Brain microvascular endothelial cell (primary cell): ENCODE results near the gene GSDME.
A peak's percentile ranks its signal among the peaks of the same experiment; 100 is the strongest.

Experiments
- DNase-seq: peaks from one replicate; pipeline ENCODE4 v3.0.0-alpha.2; 2020
- H3K27ac ChIP-seq: fragments of 250-450 bp; sonication (Bioruptor Pico); 2 replicates; pipeline ENCODE4 v1.5.1; 2020; ENCODE audit warnings: mild to moderate bottlenecking, moderate library complexity
- H3K27me3 ChIP-seq: fragments of 250-450 bp; sonication (Bioruptor Pico); replicated peaks from 2 replicates; pipeline ENCODE4 v1.5.1; 2020; ENCODE audit warnings: mild to moderate bottlenecking
- H3K36me3 ChIP-seq: fragments of 250-450 bp; sonication (Bioruptor Pico); replicated peaks from 2 replicates; pipeline ENCODE4 v1.5.1; 2020; ENCODE audit warnings: mild to moderate bottlenecking
- H3K4me3 ChIP-seq: 2 replicates; pipeline ENCODE4 v1.5.1; 2011; ENCODE audit warnings: low read depth, mild to moderate bottlenecking, control low read depth, low read length, moderate library complexity
- CTCF ChIP-seq: IDR thresholded peaks from 2 replicates; pipeline ENCODE4 v1.5.1; 2011; ENCODE audit warnings: low read depth, mild to moderate bottlenecking, moderate library complexity, low read length, control low read depth, inconsistent platforms; ENCODE audit errors: missing control alignments
- in situ Hi-C: cut with HindIII; loops from 2 replicates; pipeline ENCODE4 v1.10.0; 2017; ENCODE audit warnings: low sequenced_read_pairs, low pct_ligation_motif_present

The GSDME gene

GRCh38 chr7:24781106-24781505 is 23.8 kb upstream of the GSDME start:
- no peak for DNase-seq
- no peak for TF ChIP-seq CTCF
- Histone ChIP-seq H3K4me3 (no peak overlapping the region), H3K27ac (no peak overlapping the region), H3K27me3 (no peaks in the 10 kb centered on the region), H3K36me3 (no peaks in the 10 kb centered on the region)
- in situ Hi-C loops: no loop called here

GRCh38 chr7:24779283-24779655 is 22.0 kb upstream of the GSDME start:
- DNase-seq: peak; percentile 8
- in situ Hi-C loops: no loop called here
- Histone ChIP-seq H3K4me3 (no peak overlapping the region), H3K27me3 (no peaks in the 10 kb centered on the region), H3K27ac (peak overlapping the region; percentile 65), H3K36me3 (no peaks in the 10 kb centered on the region)
- no peak for TF ChIP-seq CTCF

GRCh38 chr7:24778543-24779282 is 21.4 kb upstream of the GSDME start:
- H3K27ac ChIP-seq: peak overlapping the region; percentile 65
- no peak for TF ChIP-seq CTCF
- in situ Hi-C loops: no loop called here

GRCh38 chr7:24777806-24778205 is 20.5 kb upstream of the GSDME start:
- H3K27ac ChIP-seq: no peak overlapping the region
- no peak for DNase-seq

More at GRCh38 chr7:24778543-24779282, 21.4 kb upstream of the GSDME start:
- no peaks in the 10 kb centered on the region for H3K27me3 ChIP-seq
- H3K36me3 ChIP-seq: no peaks in the 10 kb centered on the region
- H3K4me3 ChIP-seq: no peak overlapping the region
- peak; percentile 85 for DNase-seq

GRCh38 chr7:24773646-24774045 is 16.4 kb upstream of the GSDME start:
- no peak overlapping the region for H3K27ac ChIP-seq
- no peak for DNase-seq
- in situ Hi-C loops: no loop called here
- no peak overlapping the region for H3K4me3 ChIP-seq
- no peaks in the 10 kb centered on the region for H3K27me3 ChIP-seq
- H3K36me3 ChIP-seq: no peaks in the 10 kb centered on the region
- no peak for TF ChIP-seq CTCF

More at GRCh38 chr7:24777806-24778205, 20.5 kb upstream of the GSDME start:
- Histone ChIP-seq H3K27me3 (no peaks in the 10 kb centered on the region), H3K4me3 (no peak overlapping the region), H3K36me3 (no peaks in the 10 kb centered on the region)
- no peak for TF ChIP-seq CTCF
- in situ Hi-C loops: no loop called here

GRCh38 chr7:24769851-24770250 is 12.6 kb upstream of the GSDME start:
- in situ Hi-C loops: no loop called here
- H3K36me3 ChIP-seq: no peaks in the 10 kb centered on the region
- no peak for TF ChIP-seq CTCF
- H3K4me3 ChIP-seq: no peak overlapping the region
- no peaks in the 10 kb centered on the region for H3K27me3 ChIP-seq
- no peak for DNase-seq
- no peak overlapping the region for H3K27ac ChIP-seq
